IPS DF 4.7 (cell line): ENCODE results near the gene HMCES.
"Not testable (repeated sequence)": the region's sequence is repeated elsewhere in the genome, so short reads cannot be mapped to it uniquely, and the experiment has no call there.

ENCODE experiments used
- DNase-seq: peaks from one replicate; pipeline ENCODE4 v3.0.0-alpha.2; 2013; ENCODE audit warnings: low spot score; ENCODE audit errors: extremely low read depth

HMCES gene

DNA sequence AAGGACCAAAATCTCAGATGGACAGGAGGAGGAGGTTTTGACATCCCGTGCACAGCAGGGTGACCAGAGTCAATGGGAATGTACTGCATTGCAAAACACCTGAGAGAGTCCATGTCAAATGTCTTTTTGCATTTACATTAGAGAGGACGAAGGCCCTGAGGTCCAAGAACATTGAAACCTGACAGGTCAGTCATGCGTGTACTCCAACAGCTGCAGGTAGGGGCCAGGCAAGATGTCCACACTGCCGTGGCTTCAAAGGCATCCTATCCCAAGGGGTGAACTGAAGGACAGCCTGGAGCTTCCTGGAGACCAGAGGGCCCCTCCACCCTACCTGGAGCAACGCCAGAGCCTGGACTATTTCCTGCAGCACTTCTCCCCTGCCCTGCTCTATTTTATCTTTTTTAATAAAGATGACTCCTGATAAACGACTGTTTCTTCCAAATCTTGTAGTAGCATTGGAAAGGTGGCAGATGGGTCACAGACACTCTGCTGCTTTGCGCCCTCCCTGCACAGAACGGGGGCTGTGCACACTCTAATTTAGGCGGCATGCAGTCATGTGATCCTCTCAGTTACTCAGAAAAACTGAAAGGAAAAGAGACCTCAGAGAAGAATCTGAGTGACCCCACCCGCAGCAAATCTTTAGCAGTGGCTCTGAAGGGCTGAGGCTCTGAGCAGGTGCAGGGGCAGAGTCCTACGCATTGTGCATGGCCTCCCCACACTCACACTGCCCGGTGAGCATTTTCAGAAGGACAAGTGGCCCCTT is 68.2 kb downstream of the HMCES start:
- no peak for DNase-seq

DNA sequence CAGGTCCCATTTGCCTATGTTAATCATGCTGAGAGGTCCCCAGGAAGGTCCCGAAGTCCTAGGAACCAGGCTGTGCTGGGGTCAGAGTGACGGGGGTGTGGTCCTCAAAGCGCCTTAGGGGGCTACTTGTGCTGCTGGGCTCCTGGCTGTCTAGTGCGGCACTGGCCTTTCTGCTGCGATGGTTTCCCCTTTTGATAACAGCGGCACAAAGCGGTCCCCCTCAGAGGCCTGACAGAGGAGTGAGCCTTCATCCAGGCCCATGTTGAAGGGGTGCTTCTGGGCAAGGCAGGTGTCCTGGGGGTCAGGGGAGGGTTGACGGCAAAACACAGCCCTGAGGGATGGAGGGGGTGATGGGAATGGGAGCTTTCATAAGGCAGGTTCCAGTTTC is 68.8 kb downstream of the HMCES start:
- DNase-seq: no peak

DNA sequence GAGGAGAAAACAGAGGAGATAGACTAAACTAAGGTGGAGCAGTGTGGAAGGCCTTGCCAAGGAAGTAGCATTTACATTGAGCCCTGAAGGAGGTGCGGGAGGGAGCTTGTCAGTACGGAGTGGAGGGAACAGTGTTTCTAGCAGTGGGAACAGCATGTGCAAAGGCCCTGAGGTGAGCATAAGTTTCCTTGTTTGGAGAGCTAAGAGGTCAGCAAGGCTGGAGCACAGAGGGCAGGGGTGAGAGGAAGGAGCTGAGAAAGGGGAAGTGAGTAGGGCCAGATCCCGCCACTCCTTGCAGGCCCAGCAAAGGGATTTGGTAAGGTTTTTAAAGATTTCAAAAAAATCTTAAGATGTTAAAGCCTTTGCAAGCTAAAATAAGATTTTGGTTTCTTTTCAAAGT is 70.1 kb downstream of the HMCES start:
- no peak for DNase-seq

DNA sequence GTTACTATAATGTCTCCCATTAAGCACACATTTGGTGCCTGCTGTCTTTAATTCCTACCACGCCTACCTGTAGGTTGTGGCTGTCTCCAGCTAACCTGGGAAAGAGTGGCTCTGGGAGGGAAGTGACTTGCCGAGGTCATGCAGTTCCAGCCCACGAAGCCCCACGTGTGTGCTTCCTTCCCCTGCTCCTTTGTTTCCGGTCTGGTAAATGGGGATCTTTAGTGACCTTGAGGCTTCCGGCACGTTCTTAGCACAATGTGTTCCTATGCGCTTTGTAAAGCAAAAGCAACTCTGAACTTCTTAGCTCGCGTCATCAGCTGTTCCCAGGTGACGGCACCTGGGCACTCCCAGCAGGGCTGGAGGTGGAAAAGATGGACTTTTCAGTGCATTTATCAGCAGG is 70.5 kb downstream of the HMCES start:
- DNase-seq: not testable (repeated sequence)

DNA sequence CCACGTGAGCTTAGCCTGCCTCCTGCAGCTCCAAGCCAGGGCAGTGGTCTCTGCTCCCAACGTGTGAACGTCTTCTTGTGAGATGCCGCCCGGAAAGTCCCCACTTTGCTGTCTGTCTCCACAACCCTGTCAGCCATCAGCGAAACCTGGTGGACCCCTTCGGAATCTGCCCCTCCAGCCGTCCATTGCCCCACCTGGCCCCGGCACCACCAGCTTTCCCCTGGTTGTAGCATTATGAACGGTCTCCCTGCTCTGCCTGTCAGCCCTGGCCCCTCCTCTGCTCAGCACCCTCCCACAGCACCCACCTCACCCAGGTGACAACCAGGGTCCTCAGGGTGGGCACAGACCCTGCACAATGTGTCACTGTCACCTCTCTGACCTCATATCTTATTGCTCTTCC is 71.1 kb downstream of the HMCES start:
- DNase-seq: no peak

DNA sequence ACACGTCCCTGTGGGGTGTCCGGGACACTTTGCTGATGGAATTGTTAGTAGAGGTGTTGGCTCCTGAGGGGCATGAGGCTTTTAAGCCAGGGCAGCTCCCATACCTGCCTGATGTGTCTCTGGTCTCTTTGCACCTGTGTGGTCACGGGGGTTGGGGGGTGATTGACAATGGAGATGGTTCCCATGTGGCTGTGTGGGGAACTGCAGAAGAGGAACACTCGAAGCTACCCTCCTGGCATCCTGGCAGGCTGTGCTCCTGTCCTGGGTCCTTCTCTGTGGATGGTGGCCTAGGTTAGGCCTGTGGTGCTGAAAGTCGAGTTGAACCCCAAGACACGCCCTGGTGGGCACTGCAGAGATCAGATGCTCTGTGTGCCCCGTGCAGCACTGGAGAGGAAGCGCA is 73.4 kb downstream of the HMCES start:
- DNase-seq: no peak

DNA sequence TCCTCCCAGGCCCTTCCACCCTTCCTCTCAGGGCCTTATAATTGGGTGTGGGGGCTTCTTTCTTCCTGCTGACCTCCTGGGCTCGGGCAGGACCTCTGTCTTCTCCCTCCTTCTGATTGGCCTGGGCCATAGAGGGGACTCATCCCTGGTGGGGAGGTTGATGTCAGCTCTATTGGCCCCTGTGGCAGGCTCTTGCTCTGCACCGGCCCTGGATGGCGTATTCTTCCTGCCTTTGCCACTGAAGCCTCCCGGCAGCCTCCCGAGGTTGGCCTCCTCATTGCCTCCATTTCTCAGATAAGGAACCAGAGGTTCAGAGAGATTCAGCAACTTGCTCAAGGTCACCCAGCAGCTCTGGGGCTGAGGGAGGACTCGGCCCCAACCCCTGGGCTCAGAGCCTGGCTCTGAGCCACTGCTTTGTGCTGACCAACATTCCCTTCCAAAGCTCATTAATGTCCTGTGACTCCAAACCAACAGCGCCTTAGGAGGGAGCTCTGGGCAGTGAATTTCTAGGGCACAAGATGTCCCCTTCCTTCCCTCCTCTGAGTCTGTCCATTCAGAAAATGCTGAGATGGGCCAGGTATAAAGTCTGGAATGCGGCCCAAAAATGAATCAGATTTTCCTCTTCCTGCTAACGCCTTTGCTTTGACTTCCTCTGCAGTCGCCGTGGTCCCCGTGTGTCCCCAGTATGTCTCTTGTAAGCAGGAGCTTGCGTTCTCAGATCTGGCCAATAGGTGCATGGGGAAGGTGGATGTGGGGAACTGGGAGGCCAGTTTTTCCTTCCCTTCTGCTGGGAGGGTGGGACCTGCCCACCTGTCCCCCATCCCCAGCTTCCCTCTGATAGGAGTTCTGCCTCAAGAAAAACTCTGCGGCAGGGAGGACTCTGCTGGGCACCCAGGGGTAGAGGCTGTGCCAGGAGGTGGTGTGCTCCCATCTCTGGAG is 74.2 kb downstream of the HMCES start:
- no peak for DNase-seq

DNA sequence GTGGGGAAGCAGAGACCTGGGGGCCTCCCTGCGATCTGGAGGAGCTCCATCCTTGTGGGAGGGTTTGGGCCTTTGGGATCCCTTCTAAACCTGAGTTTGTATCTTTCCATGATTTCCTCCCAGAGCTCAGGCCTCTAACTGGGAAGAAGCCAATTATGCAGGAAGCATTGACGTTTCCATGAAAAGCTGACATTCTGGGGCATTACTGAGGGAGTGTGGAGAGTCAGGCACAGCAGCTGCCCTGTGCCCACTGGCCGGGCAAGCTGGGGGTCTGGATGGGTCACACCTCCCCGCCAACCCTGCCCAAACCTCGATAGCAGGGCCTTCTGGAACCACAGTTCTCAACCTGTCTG is 74.9 kb downstream of the HMCES start:
- no peak for DNase-seq
